Measurements from ENCODE around the gene TNPO3. TPM values are rescaled to one million over a fixed set of nuclear protein-coding genes. Genes with fewer than 3 reads are reported as not detected.
"Not testable (repeated sequence)": the region's sequence is repeated elsewhere in the genome, so short reads cannot be mapped to it uniquely, and the experiment has no call there.

TNPO3 gene
- total RNA-seq, 6 donors from 2014 or later: 21.6 to 37.7 (median 33.0) TPM

GRCh38 chr7:128914566-128915151 is 140.3 kb downstream of the TNPO3 start:
- no peak for DNase-seq
- 38 to 40% methylated on average over 3 to 9 of the region's 11 CpGs for WGBS, 2 donors
- H3K9me3 ChIP-seq: no peaks in the 10 kb centered on the region
- H3K27ac ChIP-seq: no peak overlapping the region
- peaks cover 0 to 37% (median 20%) of the 10 kb centered on the region in 4 donors for H3K27me3 ChIP-seq
- H3K4me3 ChIP-seq: no peak overlapping the region
- no peaks in the 10 kb centered on the region for H3K36me3 ChIP-seq
- ATAC-seq (ENCODE audit: low FRiP score in 2 of 2): no peak
- peaks cover 16 to 28% (median 22%) of the 10 kb centered on the region in 4 donors for H3K4me1 ChIP-seq
- TF ChIP-seq POLR2AphosphoS5 (IDR thresholded peaks at IDR 0.05) (no peak), EP300 (IDR thresholded peaks at IDR 0.05) (no peak), POLR2A (IDR thresholded peaks at IDR 0.05) (no peak), CTCF (IDR thresholded peaks at IDR 0.05) (no peak)

- Histone ChIP-seq H3K27ac (no peak overlapping the region), H3K4me3 (no peak overlapping the region), H3K4me1 (peaks cover 20 to 31% (median 22%) of the 10 kb centered on the region in 4 donors), H3K36me3 (no peaks in the 10 kb centered on the region), H3K27me3 (peaks cover 0 to 39% (median 21%) of the 10 kb centered on the region in 4 donors), H3K9me3 (no peaks in the 10 kb centered on the region)
- TF ChIP-seq POLR2AphosphoS5 (IDR thresholded peaks at IDR 0.05) (no peak), POLR2A (IDR thresholded peaks at IDR 0.05) (no peak), CTCF (IDR thresholded peaks at IDR 0.05) (no peak), EP300 (IDR thresholded peaks at IDR 0.05) (no peak)
- DNase-seq (no peak), ATAC-seq (ENCODE audit: low FRiP score in 2 of 2) (no peak)
- WGBS, 2 donors: 83 to 88% methylated on average over 4 to 6 of the region's 10 CpGs
Observed at GRCh38 chr7:128913870-128914565, 140.9 kb downstream of the TNPO3 start.

- H3K4me3 ChIP-seq; ATAC-seq (ENCODE audit: low FRiP score in 2 of 2); DNase-seq; H3K9me3 ChIP-seq; H3K36me3 ChIP-seq; H3K27ac ChIP-seq: not testable (repeated sequence)
- 82 to 100% methylated on average over 1 to 3 of the region's 20 CpGs for WGBS, 2 donors
- Histone ChIP-seq H3K4me1 (peaks cover 20 to 31% (median 22%) of the 10 kb centered on the region in 4 donors), H3K27me3 (peaks cover 0 to 46% (median 21%) of the 10 kb centered on the region in 4 donors)
Observed at GRCh38 chr7:128912709-128913495, 142.0 kb downstream of the TNPO3 start.

- Histone ChIP-seq H3K9me3 (no peaks in the 10 kb centered on the region), H3K27ac (no peak overlapping the region), H3K4me1 (peaks cover 20 to 31% (median 22%) of the 10 kb centered on the region in 4 donors), H3K27me3 (peaks cover 0 to 46% (median 21%) of the 10 kb centered on the region in 4 donors), H3K4me3 (no peak overlapping the region), H3K36me3 (no peaks in the 10 kb centered on the region)
- no peak for ATAC-seq (ENCODE audit: low FRiP score in 2 of 2)
- WGBS, 2 donors: 70 to 77% methylated on average over 2 to 3 of the region's 3 CpGs
- no peak for TF ChIP-seq CTCF (IDR thresholded peaks at IDR 0.05)
- no peak for TF ChIP-seq POLR2A (IDR thresholded peaks at IDR 0.05)
- no peak for TF ChIP-seq POLR2AphosphoS5 (IDR thresholded peaks at IDR 0.05)
- no peak for TF ChIP-seq EP300 (IDR thresholded peaks at IDR 0.05)
- DNase-seq: no peak
Observed at GRCh38 chr7:128912281-128912680, 142.6 kb downstream of the TNPO3 start.

GRCh38 chr7:128911423-128912031 is 143.4 kb downstream of the TNPO3 start:
- 40 to 57% methylated on average over 4 to 8 of the region's 8 CpGs for WGBS, 2 donors
- H3K27me3 ChIP-seq: peaks cover 0 to 48% (median 21%) of the 10 kb centered on the region in 4 donors

More at GRCh38 chr7:128911423-128912031, 143.4 kb downstream of the TNPO3 start:
- H3K4me1 ChIP-seq: peaks cover 20 to 31% (median 22%) of the 10 kb centered on the region in 4 donors
- DNase-seq: no peak
- no peak overlapping the region for H3K4me3 ChIP-seq
- H3K9me3 ChIP-seq: no peaks in the 10 kb centered on the region
- peak in 1 of 2 donors; percentile 43 for ATAC-seq (ENCODE audit: low FRiP score in 2 of 2)
- TF ChIP-seq EP300 (IDR thresholded peaks at IDR 0.05) (no peak), POLR2AphosphoS5 (IDR thresholded peaks at IDR 0.05) (no peak), CTCF (IDR thresholded peaks at IDR 0.05) (no peak), POLR2A (IDR thresholded peaks at IDR 0.05) (no peak)
- H3K27ac ChIP-seq: no peak overlapping the region
- H3K36me3 ChIP-seq: no peaks in the 10 kb centered on the region

Data from upper lobe of left lung (tissue), 6 donors.